CD4-positive, alpha-beta T cell treated with Interleukin-6 for 4 hours (primary cell): Measurements from ENCODE around the gene CRKL.
A peak's percentile ranks its signal among the peaks of the same experiment; 100 is the strongest.
"Not testable (repeated sequence)": the region's sequence is repeated elsewhere in the genome, so short reads cannot be mapped to it uniquely, and the experiment has no call there.

Source experiments
- DNase-seq: peaks from one replicate; pipeline ENCODE4 v3.0.0-alpha.2; 2020; ENCODE audit warnings: mixed read lengths

CRKL gene

GRCh38 chr22:20967697-20968211, 50.5 kb downstream of the CRKL start:
- no peak for DNase-seq

DNA sequence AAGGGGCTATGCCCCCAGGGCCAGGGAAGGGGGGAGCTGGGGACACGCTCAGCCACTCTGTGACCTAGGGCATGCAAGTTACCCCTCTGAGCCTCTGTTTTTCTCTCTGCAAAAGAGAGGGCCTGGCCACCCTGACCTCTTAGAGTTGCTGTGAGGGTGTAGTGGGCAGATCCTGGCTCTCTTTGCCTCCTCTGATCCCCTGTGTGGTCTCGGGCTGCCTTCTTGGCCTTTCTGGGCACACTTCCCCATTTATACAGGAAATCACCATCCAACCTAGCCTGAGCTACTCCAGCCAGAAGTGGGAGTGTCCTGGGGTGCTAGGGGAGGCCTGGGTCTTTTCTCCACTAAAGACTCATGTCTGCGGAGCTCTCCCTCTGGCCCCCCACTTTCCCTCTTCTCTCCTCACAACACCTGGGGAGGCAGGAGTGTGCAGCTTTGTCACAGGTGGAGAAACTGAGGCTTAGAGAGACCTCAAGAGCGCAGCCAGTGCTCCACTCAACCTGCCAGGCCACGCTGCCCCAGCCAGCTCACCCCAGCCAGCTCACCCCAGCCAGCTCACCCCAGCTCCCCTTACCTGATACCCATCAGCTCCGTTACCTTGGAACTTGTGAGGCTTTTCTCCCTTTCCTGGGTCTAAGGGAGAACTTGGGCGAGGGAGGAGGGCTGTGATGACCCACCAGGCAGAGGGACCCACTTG, 51.2 kb downstream of the CRKL start:
- no peak for DNase-seq

DNA sequence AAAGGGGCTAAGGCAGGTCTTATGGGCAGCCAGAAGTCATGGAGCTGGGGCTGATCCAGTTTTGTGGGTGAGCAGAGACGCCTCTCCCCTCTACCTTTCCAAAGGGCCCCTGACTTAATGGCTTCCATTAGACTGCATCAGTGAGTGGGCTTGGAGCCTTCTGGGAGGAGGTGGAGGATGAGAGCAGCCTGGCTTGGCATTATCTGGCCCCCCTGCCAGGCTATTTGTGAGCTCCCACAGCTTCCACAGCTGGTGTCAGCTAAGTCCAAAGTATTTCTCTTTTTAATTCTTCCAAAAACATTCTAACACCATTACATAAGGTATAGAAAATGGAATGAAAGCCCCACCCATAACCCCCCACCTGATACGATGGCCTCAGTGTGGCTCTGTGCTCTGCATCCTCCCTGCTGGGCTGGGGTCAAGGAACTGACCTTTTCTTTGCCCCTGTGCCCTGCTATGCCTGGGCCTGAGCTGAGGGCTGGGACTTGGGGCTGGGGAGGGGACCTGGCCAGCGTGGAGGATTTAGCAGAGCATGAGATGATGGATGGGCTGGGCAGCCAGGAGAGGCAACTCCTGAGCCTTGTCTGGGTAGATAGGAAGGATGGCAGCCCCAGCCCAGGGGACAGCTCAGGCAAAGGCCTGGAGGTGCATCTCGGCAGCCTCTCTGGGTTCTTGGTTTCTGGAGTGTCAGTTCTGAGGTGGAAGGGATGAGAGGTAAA, 53.9 kb downstream of the CRKL start:
- DNase-seq = no peak

GRCh38 chr22:20972014-20972694, 54.9 kb downstream of the CRKL start:
- not testable (repeated sequence) for DNase-seq

GRCh38 chr22:20972933-20973577, 55.8 kb downstream of the CRKL start:
- no peak for DNase-seq

GRCh38 chr22:20973634-20974286, 56.6 kb downstream of the CRKL start:
- no peak for DNase-seq

DNA sequence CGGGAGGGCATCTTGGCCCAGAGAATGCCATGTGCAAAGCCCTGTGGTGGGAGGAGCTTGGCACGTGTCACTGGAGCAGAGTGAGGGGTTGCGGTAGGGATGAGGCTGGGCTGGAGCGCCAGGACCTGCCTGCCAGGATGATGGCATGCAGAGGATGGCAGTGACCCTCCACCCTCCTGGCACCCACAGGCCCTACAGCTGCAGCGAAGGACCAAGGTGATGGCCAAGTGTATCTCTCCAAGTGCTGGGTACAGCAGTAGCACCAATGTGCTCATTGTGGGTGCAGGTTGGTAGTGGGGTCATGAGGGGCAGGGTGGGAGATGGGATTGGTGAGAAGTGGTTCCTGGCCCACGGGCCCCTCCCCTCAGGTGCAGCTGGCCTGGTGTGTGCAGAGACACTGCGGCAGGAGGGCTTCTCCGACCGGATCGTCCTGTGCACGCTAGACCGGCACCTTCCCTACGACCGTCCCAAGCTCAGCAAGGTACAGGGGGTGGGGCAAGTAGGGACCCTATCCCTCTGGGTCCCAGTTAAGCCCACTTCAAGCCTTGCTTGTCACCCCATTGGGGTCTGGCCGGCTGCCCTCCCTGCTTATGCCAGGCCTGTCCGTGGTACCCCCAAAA, 57.2 kb downstream of the CRKL start:
- no peak for DNase-seq

- DNase-seq = no peak
These were observed 58.5 kb downstream of the CRKL start for GRCh38 chr22:20975541-20976290.

DNA sequence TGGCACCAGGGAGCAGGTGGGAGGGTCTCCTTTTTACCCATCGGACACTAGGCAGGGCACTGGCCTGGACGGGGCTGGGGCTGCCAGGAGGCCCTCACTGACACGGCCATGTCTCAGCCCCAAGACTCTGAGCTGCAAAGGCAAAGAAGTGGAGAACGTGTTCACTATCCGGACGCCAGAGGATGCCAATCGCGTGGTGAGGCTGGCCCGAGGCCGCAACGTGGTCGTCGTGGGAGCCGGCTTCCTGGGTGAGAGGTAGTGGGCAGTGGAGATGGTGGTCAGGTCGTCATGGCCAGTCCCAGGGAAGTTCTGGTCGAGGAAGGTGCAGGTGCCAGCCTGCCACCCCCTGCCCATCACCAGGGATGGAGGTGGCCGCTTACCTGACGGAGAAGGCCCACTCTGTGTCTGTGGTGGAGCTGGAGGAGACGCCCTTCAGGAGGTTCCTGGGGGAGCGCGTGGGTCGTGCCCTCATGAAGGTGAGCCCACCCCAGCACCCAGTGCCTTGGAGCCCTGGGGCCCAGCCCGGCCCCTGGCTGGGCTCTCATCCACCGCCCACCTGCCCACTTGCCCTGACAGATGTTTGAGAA, 59.2 kb downstream of the CRKL start:
- no peak for DNase-seq

- no peak for DNase-seq
These were observed 59.8 kb downstream of the CRKL start for GRCh38 chr22:20977019-20977418.

- DNase-seq = no peak
These were observed 60.4 kb downstream of the CRKL start for GRCh38 chr22:20977516-20978170.

DNA sequence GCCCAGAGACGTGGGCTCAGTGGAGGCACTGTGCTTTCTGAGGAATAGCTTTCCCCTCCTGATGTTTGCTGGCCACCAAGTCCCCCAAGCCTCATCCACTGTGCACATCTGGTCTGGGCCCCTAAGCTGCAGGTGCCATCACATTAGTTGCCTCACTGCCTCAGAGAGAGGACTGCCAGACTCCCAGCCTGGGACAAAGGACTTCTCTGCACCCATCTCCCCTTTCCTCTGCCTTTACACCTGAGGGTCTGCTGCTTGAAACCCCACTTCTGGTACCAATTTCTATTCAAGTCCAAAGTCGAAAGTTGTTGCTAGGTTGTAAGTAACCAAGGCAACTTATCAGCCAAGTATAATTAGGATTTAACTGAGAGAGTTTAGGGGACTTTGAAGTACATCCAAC, 61.2 kb downstream of the CRKL start:
- no peak for DNase-seq

DNA sequence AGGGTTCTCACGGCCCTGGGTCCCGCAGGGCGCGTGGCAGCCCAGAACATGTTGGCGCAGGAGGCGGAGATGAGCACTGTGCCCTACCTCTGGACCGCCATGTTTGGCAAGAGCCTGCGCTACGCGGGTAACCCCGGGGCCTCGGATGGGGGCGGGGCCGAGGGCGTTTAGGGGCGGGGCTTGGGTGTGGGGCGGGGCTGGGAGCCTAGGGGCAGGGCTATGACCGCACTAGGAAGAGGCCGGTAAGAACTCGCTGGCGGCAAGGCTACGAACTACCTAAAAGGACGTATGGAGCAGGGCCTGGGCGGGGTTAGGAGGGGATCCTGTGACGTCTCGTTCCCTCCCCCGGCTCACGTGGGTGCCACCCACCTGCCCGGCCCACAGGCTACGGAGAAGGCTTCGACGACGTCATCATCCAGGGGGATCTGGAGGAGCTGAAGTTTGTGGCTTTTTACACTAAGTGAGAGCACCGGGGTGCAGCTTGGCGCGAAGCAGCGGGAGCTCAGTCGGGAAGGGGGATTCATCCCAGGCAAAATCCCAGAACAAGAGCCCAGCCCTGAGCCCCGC, 62.1 kb downstream of the CRKL start:
- DNase-seq = peak; percentile 62

- DNase-seq = no peak
These were observed 62.8 kb downstream of the CRKL start for GRCh38 chr22:20979940-20980453.

DNA sequence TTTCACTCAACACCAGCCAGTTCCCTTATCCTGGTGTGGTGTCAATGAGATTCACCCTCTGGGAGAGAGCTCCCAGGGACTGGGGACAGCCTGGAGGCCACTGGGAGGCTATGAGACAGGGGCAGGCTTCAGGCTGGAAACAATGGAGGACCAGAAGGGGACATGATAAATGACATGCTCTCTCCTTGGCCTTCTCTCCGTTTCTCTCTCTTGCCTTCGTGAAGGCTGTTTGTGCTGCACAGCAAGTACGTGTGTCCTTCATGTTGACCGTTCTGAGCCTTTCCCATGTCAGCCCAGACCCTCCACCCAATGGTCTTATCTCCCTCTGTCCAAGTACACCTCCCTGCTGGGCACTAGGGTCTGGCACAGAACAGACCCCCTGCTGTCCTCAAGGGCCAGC, 63.3 kb downstream of the CRKL start:
- DNase-seq = no peak

DNA sequence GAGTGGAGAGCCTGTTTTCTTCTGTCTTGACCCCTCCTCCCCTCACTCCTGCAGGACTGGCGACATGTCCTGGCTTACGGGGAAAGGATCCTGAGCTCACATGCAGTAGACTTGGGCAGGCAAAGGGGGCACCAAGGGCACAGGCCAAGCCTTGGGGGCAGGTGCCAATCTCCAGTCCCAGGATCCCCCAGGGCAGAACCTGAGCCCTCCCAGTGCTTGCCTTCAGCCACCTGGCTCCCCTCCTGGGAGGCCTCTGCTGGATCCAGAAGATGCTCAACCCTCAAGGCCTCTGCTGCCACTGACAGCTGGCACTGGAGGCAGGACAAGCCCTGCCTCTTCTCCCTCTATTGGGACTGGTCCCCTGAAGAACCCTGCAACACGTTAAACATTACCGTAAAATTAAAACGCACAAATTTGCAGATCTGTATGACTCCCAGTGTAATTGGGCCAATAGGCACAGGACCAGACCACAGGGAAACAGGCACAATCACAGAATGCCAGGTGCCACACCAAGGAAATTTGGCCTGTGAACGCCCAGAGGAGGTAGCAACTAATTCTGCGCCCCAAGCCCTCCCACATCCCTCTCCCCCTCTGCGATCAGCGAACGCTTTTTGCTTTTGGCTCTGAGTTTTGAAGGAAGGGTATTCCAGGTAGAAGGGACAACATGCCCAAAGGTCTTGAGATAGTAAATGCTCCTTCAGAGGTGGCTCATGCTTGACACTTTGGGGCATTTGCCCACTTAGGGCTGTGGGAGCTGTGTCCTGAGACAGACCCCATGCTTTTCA, 63.9 kb downstream of the CRKL start:
- no peak for DNase-seq

DNA sequence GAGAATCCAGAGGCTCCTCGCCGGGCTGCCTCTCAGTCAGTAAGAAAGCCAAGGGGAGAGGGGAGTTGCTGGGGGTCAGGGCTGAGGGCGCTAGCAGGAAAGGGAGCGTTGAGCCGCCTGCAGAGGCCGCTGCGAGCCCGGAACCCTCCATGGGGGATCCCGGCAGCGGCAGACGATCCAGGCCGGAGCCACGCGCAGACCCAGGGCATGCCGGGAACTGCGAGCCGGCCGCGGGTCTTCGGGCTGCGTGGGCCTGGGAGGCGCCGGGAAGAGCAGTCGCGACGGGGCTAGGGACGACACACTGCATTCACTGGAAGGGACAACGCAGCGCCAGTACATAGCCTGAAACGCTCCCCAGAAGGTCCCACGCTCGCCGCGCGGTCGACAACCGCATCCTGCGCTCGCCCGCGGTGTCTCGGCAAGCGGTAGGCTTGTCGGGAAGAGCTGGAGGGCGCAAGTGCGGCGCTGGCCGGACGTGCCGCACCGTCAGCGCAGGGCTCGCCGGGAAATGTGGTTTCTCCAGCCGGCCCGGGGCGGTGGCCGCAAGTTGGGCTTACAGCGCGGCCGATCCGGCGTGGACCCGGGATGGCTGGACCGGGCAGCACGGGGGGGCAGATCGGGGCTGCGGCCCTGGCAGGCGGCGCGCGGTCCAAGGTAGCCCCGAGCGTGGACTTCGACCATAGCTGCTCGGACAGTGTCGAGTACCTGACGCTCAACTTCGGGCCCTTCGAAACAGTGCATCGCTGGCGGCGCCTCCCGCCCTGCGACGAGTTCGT, 64.8 kb downstream of the CRKL start, which contains the start of gene LZTR1:
Gene LZTR1, plus strand, starts transcription at position 511 of the 776 bp plus-strand sequence. Its CDS starts 75 bp downstream, at position 586.
- peak; percentile 80 for DNase-seq

DNA sequence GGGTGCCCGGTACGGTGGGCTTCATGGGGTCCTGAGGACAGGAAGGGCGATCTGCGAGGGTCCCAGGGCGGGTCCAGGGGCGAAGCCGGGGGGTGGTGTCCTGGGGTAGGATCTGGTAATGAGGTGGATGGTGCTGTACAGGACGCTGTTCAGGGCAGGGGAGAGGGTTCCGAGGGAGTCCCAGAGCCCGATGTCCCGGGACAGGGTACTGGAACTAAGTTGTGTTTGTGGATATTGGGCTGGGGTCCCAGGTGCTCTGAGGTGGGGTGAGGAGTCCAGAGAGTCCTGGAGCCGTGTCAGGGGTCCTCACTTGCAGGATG, 65.3 kb downstream of the CRKL start:
- no peak for DNase-seq
